GF-D8 (cell line): ENCODE data around the gene HOXA9.

Source experiments
- DNase-seq: peaks from one replicate; lab custom pipeline; 2025; lab: John Stamatoyannopoulos, UW

HOXA9 gene

DNA sequence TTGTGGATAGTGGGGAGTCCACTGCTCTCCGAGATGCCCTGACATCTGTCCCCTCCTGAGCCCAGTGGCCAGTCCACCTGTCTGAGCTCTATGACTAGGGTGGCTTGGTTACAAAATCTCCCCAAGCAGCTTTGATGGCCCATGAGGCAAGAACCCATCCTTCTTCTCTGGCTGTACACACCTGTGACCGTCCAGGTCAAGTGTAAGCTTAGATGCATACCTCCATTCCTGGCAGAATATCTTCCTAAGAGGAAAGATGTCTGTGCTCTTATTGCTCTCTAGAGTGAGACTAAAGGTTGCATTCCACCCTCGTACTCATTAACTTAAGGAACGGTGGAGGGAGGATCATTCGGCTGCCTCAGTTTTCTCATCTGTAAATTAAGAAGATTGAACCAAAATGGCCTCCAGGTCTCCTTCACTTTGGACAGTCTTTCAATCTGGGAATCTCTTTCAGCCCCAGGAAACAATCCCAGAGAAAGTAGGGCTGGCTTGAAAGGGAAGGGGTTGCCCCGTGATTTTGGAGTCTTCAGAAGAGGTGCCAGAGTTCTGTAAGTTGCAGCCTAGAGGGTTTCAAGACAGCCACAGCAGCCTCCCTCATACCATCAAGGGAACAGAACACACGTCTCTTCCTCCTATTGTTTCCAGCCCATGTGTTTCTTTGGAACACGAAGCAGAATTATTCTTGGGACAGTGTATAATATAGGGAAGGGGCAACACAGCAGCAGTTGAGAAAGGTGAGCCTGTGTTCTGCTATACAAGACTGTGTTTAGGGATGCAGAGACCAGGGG lies 40.2 kb downstream of the HOXA9 start:
- DNase-seq, result no peak

DNA sequence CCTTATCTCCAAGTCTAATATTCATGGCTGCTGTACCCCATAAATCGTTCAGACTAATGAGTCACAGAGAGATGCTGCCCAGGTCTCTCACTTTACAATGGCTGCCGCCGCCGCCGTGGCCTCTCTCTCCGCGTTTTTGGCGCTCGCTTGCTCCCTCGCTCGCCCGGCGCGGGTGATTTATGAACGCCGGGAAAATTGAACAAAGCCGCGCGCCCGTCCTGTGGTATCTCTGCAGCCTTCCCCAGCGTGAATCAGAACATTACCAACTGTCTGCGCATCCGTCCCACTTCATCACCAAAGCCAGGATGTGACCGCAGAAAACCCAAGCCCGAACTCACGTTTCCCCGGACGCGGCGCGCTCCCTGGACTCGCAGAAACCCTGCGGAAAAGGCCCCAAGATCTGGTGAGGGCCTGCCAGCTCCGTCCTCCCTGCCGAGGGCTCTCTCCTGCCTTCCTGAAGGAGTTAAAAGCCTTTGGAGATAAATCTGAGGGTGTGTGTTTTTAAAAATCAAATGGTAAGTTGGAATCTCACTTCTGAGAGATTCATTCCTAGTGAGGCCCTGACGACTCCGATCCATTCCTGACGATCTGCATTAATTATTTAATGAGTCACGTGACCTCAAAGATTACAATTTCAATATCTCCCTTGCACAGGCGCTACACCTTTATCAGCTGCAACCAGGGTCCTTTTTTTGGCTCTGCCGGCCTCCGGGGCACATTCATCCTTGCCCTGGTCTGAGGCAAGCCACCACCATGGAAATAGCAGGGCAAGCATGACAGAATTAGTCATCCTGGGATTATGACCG lies 41.0 kb downstream of the HOXA9 start:
- no peak for DNase-seq

DNA sequence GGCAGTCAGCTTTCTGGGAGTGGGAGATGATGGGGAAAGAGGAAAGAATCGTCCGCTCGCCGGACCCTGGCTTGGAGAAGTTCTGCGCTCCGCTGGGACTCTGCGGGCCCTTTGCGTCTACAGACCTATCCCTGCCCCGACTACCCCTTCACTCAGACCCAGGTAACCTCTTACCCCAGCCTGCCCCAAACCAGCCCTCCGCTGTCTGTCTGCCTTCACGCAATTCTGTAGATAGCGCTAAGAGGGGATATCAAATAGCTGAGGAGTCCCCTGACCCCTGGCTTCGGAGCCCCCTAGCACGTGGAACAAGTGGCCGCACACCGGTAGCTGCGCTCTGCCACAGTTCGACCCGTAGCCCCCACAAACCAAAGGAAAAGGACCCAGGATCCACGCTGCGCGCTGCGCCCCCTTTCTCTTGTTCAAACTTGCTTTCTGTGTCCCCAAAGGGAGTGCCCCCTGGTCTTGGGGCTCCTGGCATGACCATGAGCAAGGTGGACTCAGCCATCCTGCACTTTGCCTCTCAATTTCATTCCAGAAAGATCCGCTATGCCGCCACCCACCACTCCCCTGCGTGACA lies 41.8 kb downstream of the HOXA9 start:
- DNase-seq, result no peak

DNA sequence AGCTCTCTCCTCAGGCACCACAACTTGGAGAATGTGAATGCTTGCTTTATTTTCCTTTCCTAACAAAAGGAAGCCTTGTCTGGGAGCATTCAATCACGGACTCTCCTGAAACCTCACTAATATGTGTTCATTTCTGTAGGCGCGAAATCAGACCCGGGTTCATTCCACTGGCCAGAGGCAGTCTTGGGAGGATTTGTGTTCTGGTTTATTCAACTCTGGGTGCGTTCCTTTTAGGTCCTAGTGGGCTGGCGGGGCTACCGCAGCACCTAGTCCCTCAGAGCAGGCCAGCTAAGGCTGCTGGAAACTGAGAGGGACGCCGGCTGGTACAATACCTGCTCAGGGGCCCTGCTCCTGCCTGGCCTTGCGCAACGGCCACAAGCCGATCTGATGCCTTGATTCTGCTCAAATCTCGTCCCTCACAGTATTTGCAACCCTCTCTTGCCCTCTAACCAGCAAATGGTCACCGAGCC lies 42.3 kb downstream of the HOXA9 start:
- no peak for DNase-seq

DNA sequence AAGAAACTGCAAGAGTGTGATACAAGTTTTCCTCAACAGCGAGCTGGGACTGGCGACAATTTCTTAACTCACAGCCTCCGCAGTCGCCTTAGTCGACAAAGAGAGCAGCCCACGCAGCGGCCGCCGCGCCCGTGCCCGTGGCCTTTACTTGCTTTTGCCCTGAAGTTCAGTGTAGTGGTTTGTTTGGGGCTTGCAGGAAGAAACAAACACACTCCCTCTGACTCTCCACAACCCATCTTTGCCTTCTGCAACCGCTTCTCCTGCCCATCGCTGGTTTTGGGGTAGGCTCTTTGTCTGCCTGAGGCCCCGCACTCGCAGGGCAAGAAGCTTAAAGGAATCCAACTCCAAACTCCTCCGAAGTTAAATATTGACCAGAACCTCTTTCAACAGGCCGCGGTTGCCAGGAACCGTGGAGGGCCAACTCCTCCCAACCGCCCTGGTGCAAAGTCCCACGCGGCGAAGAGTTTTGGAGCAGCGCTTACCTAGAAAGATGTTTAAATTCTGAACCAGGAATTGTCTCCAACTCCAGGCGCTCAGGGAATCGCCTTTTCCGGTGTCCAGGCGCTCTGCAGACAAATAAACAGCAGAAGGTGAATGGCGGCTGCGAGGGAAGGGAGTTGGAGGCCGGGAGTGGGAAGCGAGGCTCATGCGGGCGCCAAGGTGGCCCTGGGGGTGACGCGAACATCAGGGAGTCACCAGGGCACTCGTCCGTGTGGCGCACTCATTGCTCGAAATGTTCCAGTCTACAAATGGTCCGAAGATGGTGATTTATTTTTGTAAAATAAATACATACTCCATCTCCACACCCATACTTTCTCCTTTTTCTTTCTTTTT lies 43.0 kb downstream of the HOXA9 start:
- DNase-seq, result no peak

DNA sequence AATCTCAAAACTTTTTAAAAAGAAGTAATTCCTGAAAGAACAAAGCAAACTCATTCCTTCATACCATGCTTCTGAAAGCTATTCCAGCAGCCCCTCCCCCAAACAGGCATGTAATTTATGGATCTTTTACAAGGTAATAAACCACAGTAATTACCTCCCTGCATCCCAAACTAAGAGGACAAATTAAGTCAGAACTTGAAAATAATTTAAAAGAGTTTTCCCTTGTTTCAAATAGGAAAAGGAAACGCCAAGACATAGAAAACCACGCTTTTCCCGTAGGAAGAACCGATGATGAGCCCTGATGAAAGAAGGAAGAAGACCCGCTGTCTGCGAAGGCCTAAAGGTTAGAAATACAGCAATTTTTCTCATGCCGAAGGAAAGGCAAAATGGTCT lies 43.7 kb downstream of the HOXA9 start:
- no peak for DNase-seq

DNA sequence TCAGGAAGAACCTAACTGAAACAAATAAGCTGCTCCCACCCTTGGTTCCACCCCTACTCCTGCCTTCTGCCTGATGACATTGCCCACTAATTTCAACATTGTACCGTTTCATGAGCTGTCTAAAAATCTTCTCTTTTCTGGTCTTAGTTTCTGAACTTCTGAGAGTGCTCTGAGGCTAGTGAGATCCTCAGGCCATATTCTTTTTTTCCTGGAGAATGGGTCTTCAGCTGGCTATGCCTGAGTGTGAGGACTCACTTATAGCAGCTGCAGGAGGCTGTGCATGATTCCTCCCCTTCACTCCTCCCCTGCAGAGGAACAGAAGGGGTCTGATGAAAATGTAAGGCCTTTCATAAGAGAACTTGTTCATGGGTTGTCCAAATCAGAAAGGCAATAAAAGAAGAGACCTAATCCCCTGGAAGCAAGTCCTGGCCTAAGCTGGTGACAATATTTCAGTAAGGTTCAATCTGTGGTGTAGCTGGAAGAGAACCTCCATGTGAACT lies 45.9 kb downstream of the HOXA9 start:
- no peak for DNase-seq

DNA sequence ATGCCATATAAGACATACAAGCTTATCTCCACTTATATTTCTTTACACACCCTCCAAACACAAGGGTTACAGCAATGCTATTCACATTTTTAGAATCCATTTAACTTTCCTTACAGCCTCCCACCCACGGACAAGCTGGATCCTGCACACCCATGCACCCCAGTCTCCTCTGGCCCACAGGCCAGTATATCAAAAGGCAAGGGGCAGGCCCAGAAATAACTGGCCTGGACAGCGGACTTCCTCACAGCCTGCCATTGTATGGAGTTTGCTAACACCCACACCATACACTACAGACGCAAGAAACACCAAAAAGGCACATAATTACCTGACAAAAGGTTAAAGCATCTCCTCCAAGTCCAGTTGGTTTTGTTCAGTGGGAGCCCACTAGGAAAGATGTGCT lies 46.8 kb downstream of the HOXA9 start:
- DNase-seq, result no peak

DNA sequence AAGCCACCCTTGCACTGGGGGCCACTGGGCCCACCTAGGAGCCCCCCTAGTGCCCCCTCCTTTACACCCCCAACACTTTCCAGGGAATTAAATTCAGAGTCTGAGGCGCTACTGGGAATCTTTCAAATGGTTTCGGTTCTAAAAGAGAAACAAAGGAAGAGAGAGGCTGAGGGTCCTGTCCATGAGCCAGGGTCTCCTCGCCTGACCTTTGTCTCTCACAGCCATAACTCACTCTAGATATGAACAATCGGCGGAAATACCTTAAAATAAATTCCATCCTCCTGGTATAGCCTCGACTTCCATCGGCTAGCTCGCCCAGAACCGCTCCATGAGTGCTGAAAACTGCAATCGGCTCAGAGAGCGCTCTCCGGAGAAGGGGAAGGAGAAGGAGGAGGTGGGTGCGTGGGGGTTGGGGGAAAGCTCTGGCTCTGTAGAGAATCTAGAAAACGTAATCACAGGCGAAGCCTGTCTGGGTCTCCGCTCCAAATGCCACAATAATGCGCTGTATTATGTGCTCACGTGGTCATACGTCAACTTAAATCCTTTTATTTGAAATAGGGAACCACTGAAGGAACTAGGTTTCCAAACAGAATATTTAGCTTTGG lies 47.3 kb downstream of the HOXA9 start:
- no peak for DNase-seq

DNA sequence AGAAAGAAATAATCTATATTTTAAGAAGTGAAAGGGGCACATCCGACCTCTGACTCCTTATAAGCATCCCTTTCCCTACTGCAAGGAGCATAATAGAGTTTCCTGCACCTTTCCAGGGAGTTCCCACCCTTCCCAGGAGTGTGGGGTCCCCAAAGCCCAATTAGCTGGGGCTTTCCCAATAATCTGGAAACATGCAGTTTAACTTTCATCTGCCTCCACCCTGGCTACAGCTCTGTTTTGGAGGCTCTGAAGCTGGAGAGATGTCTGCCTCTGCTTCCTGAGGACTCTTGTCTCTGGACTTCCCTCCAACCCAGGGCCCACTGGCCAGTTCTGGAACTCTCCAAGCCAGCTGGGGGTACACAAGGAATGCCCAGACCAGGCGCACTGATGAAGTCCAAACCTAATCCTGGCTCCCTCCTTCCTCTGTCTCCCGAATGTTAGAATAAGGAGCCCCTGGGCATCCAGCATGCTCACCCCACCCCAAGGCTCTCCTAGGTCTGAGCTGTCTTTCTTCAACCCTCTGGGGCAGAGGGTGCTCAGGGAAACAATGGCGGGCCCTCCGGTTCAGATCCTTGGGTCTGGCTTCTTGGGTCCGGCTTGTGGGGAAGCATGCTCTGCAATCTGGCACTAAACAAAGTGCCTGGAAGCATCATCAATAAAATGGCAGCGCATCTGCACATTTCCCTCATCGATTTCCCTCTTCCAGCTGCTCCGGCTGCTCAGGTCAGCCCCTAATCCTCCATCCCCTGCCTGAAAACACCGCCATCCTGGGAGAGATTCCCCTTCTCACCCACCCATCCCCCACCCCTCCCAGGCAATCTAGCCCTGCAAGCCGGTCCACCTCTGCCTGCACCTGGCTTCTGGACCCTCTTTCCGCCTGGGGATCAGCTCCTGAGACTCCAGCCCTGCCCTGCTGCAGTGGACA lies 48.1 kb downstream of the HOXA9 start:
- DNase-seq, result no peak

DNA sequence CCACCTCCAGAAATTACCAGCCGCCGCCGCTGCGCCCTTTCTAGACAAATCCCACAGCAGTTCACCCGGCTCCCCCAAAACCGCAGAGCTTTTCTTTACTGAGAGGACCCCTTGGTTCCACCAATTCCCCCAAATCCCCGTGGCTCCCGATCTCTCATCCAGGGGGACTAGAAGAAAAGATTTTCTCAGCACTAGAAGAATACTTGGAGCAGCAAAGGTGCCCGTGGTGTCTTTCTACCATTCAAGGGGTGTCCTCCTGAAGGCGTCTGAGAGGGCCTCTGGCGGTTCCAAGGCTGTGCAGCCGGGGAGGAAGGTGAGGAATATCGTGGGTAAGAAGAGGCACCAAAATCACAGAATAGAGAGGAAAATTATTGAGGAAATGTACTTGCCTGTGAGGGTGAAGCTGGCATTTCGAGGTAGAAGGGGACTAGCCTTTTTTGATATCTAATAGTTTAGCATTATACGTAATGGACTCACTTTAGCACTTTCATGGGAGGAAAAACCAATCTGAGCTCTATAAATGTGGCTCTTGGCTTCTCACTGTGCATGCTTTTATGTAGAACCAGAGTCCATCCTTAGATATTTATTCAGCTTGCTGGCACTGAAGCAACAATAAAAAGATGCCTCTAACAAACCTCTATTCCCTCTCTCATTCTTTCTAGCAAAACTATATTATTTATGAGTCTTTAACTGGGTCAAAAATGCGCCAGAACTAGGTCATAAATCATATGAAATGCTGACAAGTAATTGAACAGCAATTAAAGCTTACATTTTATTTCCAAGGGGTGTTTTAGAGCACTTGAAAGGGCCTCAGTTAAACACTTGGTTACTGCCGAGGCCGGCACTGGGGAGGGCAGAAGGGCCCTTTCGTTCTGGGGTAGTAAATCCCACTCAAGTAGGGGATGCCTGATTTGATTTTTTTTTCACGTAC lies 49.0 kb downstream of the HOXA9 start:
- no peak for DNase-seq

DNA sequence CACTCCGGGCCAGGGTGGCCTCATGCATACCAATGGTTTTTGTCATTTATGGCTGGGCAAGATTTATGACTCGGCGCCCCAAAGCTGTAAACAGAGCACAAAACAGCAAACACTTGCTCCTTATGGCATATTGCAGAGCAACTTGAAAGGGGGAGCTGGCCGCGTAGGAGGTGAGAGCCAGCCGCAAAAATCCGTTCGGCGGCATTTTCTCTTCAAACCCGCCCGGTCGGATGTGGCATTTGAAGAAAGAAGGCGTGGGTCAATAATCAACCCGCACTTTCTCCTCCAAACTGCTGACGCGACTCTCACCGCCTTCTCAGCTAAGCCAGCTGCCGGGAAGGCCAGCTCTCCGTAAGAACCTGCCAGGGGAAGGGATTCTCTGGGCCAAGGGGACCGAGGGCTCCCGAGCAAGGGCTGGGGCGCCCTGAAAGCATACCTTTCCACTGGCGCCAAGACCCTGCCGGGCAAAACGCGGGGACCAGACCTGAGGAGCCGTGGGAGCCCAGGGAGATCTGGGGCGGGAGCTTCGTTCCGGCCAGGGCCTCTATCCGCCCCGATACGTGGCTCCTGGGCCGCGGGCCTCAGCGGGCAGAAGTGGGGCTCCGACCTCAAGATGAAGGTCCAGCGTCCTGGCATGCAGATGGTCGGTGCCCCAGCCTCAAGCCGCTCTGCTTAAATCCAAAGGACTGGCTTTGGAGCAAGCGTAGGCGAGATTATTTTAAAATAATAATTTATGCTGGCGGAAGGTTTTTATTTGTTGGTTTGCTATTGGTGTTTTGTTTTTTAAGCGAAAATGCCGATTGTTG lies 49.9 kb downstream of the HOXA9 start:
- DNase-seq, result no peak

DNA sequence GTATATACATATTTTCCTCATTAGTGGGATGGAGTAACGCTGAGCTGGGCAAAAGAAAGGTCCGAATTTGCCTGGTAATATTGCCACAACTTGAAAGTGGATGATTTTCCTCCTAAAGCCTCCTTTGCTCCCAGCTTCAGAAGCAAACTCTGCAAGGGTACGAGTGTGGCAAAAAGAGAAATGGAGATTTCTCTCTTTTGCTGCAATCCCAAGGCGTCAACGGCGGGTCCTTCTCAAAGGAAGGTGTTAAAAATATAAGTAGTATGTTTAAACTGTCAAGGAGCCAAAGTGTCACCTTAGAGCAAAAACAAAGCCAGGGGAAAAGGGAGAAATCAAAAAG lies 50.5 kb downstream of the HOXA9 start:
- no peak for DNase-seq

DNA sequence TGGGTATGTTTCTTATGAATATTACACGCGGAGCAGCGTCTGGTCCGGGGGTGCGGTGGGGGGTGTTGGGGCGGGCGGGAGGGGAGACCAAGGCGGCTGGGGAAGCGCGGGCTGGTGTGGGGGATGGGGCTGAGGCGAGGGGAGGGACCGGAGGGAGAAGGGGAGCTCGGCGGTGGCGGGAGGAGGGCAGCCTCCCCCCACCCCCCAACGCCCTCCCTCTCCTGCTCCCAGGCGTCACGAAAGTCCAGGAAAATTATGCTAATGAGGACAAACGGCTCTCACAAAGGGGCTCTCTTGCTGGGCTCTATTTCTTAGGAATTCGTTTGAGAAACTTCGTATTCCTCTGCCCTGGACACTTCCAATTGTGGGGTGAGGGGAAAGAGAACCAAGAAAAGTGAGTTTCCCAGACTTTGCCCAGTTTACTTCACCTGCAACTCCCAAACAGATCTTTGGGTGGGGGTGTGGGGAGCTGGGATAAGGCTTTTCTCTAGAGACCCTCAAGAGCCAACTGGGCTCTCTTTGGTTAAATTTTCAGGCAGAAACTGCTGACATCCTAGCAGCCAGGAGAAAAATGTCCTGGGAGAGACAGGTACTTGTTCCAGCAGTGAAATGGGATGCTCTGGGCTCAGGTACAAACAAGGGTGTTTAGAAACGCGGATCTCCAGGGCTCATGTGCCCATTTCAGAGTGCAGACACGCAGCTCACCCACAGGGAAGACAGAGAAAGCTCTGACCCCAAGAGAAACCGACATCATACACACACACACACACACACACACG lies 51.2 kb downstream of the HOXA9 start:
- no peak for DNase-seq

DNA sequence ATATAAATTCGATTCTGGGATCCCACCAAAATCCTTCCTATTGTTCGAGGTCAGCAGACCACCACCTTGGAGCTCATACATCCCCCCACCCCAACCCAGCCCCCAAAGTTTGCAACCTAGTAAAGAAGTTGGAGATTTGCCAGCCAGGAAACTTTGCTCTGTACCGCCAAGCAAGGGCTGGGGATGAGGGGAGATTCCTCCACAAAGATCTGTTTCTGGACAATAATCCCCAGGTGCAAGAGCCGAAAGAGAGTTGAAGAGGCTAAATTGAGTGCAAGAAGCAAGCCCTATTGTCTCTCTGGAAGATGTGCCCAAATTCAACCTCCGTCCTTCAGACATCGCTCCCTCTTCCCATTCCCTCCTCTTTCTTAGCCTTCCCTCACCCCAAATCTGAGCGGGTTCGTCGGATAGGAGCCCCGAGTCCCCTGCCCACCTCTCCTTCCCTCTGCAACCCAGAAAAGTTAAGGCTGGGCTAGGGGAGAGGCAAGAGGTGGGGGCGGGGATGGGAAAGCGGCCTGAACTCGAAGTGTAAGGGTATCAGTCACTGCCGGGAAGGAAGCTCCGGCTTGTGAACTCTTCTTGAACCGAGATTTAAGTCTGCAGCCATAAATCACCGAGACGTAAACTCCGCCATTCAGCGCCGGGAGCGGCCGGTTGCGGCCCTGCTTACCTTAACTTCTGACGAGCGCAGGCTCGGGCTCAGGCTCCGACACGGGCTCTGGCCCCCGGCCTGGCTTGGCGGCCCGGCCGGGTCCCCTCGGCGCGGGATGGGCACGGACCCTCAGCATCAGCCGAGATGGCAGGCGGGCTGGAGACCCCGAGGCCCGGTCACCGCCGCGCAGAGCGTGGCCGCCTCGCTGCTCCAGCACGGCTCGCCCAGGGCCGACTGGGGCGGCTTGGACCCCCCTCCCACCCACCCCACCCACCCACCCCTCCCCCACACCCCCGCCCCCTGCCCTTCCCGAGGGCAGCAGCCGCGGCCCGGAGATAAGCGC lies 52.1 kb downstream of the HOXA9 start:
- no peak for DNase-seq
